ENCODE results near the gene ZSCAN5C. TPM values are rescaled to one million over a fixed set of nuclear protein-coding genes. Genes with fewer than 3 reads are reported as not detected.

Gene ZSCAN5C
- total and polyA plus RNA-seq, 2 of the 8 experiments (the other 6 are each of a cell fraction or from before 2014, with no cell fraction given), result not detected

DNA sequence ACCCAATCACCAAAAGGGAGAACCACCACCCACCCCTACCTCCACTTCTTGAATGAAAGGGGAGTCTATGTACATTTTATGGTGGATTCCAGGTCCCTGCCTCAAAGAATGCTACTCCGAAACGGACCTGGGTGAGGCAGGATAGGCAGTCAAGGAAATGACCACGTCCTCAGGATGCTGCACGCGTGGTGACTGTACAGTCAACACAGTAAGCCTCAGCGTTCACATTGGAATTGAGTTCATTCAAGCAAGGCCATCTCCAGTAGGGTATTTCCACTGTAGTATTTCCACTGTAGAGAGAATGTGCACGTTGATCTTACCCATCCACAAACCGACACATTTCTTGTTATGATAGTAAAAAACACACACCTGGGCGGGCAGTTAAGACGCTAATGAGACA is 16.9 kb downstream of the ZSCAN5C start:
- Histone ChIP-seq H3K4me3 (ENCODE audit: extremely low read depth in 1 of 4, insufficient read depth in 2 of 4, low read depth in 3 of 4, low read length in 4 of 4) (no peak overlapping the region), H3K23me2 (ENCODE audit: low read depth, low read length) (peaks cover 9% of the 10 kb centered on the region; the same call in 1 of the 2 replicates), H2BK20ac (ENCODE audit: low read length) (no peak overlapping the region), H3K14ac (ENCODE audit: insufficient read length) (no peak overlapping the region), H3K27ac (ENCODE audit: low read depth, low read length) (no peak overlapping the region), H3K27me3 (replicated peaks in 1 of 4; ENCODE audit: control insufficient read depth in 3 of 4, extremely low read depth in 1 of 4, insufficient read depth in 3 of 4, low read length in 3 of 4) (no peaks in the 10 kb centered on the region; a peak in 1 of 7 replicates), H2BK5ac (ENCODE audit: low read depth, low read length) (no peak overlapping the region), H2BK15ac (ENCODE audit: low read length) (no peak overlapping the region), H3K79me2 (ENCODE audit: control insufficient read depth in 1 of 2, insufficient read depth in 2 of 2, low read length in 2 of 2) (no peaks in the 10 kb centered on the region), H4K5ac (ENCODE audit: insufficient read length, low read depth, low read length) (no peak overlapping the region), H3K18ac (ENCODE audit: extremely low read depth, low read length) (no peak overlapping the region), H3K4me1 (replicated peaks in 1 of 4; ENCODE audit: control insufficient read depth in 3 of 4, insufficient read depth in 4 of 4, low read length in 3 of 4) (peaks cover 0 to 8% (median 4%) of the 10 kb centered on the region in 4 experiments; a peak in 6 of 7 replicates), H3K9me3 (ENCODE audit: insufficient read depth in 2 of 2, low read depth in 1 of 2, low read length in 1 of 2) (no peaks in the 10 kb centered on the region), H3K79me1 (ENCODE audit: low read depth, low read length) (no peaks in the 10 kb centered on the region), H3K4ac (replicated peaks; ENCODE audit: insufficient read length, low read depth, low read length) (no peak overlapping the region), H4K91ac (replicated peaks; ENCODE audit: insufficient read length, low read length) (no peak overlapping the region), H2AFZ (ENCODE audit: low read length) (no peak overlapping the region), H3K56ac (replicated peaks; ENCODE audit: insufficient read length, low read depth, low read length) (no peak overlapping the region), H2BK120ac (replicated peaks; ENCODE audit: low read depth, low read length) (no peak overlapping the region), H3K4me2 (ENCODE audit: insufficient read depth in 1 of 2, low read depth in 2 of 2, low read length in 2 of 2) (no peak overlapping the region), H3K36me3 (ENCODE audit: control insufficient read depth in 2 of 4, insufficient read depth in 4 of 4, low read length in 3 of 4) (no peaks in the 10 kb centered on the region), H3K23ac (ENCODE audit: insufficient read length) (no peak overlapping the region), H2AK5ac (ENCODE audit: low read depth, low read length) (no peak overlapping the region), H4K20me1 (replicated peaks in 1 of 2; ENCODE audit: control insufficient read depth in 1 of 2, insufficient read depth in 2 of 2, low read length in 2 of 2) (peaks cover 0 to 2% of the 10 kb centered on the region in 2 experiments), H2BK12ac (ENCODE audit: low read depth, low read length) (no peak overlapping the region), H4K8ac (ENCODE audit: extremely low read depth, insufficient read depth, low read length) (no peak overlapping the region; the same call in 1 of the 2 replicates), H3K9ac (replicated peaks in 1 of 4; ENCODE audit: extremely low read depth in 1 of 4, low read depth in 3 of 4, low read length in 3 of 4) (no peak overlapping the region)
- TF ChIP-seq, protein P1, sequence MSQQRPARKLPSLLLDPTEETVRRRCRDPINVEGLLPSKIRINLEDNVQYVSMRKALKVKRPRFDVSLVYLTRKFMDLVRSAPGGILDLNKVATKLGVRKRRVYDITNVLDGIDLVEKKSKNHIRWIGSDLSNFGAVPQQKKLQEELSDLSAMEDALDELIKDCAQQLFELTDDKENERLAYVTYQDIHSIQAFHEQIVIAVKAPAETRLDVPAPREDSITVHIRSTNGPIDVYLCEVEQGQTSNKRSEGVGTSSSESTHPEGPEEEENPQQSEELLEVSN (IDR thresholded peaks at IDR 0.05), result no peak
- no peak for TF ChIP-seq RFX5 (IDR thresholded peaks at IDR 0.05; ENCODE audit: borderline replicate concordance, low read depth, low read length)
- no peak for TF ChIP-seq SIN3A (conservative IDR thresholded peaks at IDR 0.05 in 1 of 2, IDR thresholded peaks at IDR 0.05 in 1 of 2; ENCODE audit: low read depth in 1 of 2, low read length in 2 of 2)
- no peak for TF ChIP-seq TCF12 (IDR thresholded peaks at IDR 0.05; ENCODE audit: low read depth, low read length)
- TF ChIP-seq SP1 (IDR thresholded peaks at IDR 0.05; ENCODE audit: low read depth, low read length), result no peak
- no peak for TF ChIP-seq GTF2F1 (IDR thresholded peaks at IDR 0.05; ENCODE audit: borderline replicate concordance, low read depth, low read length)
- FAIRE-seq (no peak), DNase-seq (ENCODE audit: low read depth in 1 of 2, low spot score in 2 of 2) (no peak)
- POLR2A ChIA-PET (ENCODE audit: partially characterized antibody), result no interaction called here
- WGBS, 2 experiments (ENCODE audit: extremely low coverage in 1 of 2, insufficient coverage in 1 of 2, insufficient read length in 1 of 2, insufficient replicate concordance in 2 of 2, low coverage in 1 of 2, low lambda C conversion rate in 2 of 2, missing lambda C conversion rate in 1 of 2), result 92% methylated on average over 10 of the region's 10 CpGs; no CpG with 5 or more reads in 1 of the 2 experiments
- CTCF ChIA-PET (ENCODE audit: partially characterized antibody), result interaction anchor here (1.1 to 1.7 kb wide), 6 partner anchors 9 to 138 kb away, joined by 3 to 6 read pairs (median 4); no protein-coding TSS in a partner anchor

Data from H1 (cell line).